HEK293 (cell line): ENCODE results near the gene DEDD2.
A peak's percentile ranks its signal among the peaks of the same experiment; 100 is the strongest.

Experiments used
- AEBP2 ChIP-seq: fragments of 450-650 bp; formaldehyde crosslinking; IDR thresholded peaks from 2 replicates; pipeline ENCODE4 v1.5.1; 2016; ENCODE audit warnings: missing biosample characterization, missing genetic modification characterization, borderline replicate concordance
- ELK4 ChIP-seq: IDR thresholded peaks from 2 replicates; pipeline ENCODE4 v1.6.1; 2011; ENCODE audit warnings: mild to moderate bottlenecking, low read depth, low read length, borderline replicate concordance
- HOXD13 ChIP-seq: sonication (generic); formaldehyde crosslinking; IDR thresholded peaks from 2 replicates; pipeline ENCODE4 v1.8.0; 2022; ENCODE audit warnings: missing genetic modification reagents, borderline replicate concordance
- KLF10 ChIP-seq: fragments of 450-650 bp; IDR thresholded peaks from 2 replicates; pipeline ENCODE4 v1.5.1; 2018; ENCODE audit warnings: missing biosample characterization, mild to moderate bottlenecking, missing genetic modification characterization
- OVOL3 ChIP-seq: fragments of 450-650 bp; formaldehyde crosslinking; IDR thresholded peaks from 2 replicates; pipeline ENCODE4 v1.5.1; 2016; ENCODE audit warnings: missing biosample characterization, missing genetic modification characterization
- PRDM4 ChIP-seq: fragments of 450-650 bp; formaldehyde crosslinking; IDR thresholded peaks from 2 replicates; pipeline ENCODE4 v1.5.1; 2017; ENCODE audit warnings: missing biosample characterization, missing genetic modification characterization
- TRIM28 ChIP-seq: IDR thresholded peaks from 2 replicates; pipeline ENCODE4 v1.6.1; 2011; ENCODE audit warnings: low read length, control low read depth, borderline replicate concordance
- YY1 ChIP-seq: fragments of 450-650 bp; formaldehyde crosslinking; IDR thresholded peaks from 2 replicates; pipeline ENCODE4 v1.5.1; 2018; ENCODE audit warnings: missing biosample characterization, missing genetic modification characterization
- YY2 ChIP-seq: fragments of 450-650 bp; formaldehyde crosslinking; IDR thresholded peaks from 2 replicates; pipeline ENCODE4 v1.5.1; 2016; ENCODE audit warnings: missing biosample characterization, missing genetic modification characterization
- ZBTB11 ChIP-seq: fragments of 450-650 bp; formaldehyde crosslinking; conservative IDR thresholded peaks from 2 replicates; pipeline ENCODE4 v1.5.1; 2016; ENCODE audit warnings: low read depth, missing biosample characterization, missing genetic modification characterization
- ZBTB44 ChIP-seq: fragments of 450-650 bp; IDR thresholded peaks from 2 replicates; pipeline ENCODE4 v1.5.1; 2018; ENCODE audit warnings: missing biosample characterization, mild to moderate bottlenecking, missing genetic modification characterization
- ZFP37 ChIP-seq: fragments of 450-650 bp; formaldehyde crosslinking; IDR thresholded peaks from 2 replicates; pipeline ENCODE4 v1.5.1; 2016; ENCODE audit warnings: missing biosample characterization, missing genetic modification characterization
- ZNF148 ChIP-seq: fragments of 450-650 bp; formaldehyde crosslinking; IDR thresholded peaks from 2 replicates; pipeline ENCODE4 v1.5.0; 2017; ENCODE audit warnings: missing biosample characterization, missing genetic modification characterization, borderline replicate concordance
- ZNF155 ChIP-seq: fragments of 450-650 bp; formaldehyde crosslinking; IDR thresholded peaks from 2 replicates; pipeline ENCODE4 v1.5.1; 2016; ENCODE audit warnings: missing biosample characterization, missing genetic modification characterization
- ZNF174 ChIP-seq: fragments of 450-650 bp; formaldehyde crosslinking; IDR thresholded peaks from 2 replicates; pipeline ENCODE4 v1.5.0; 2017; ENCODE audit warnings: missing biosample characterization, mild to moderate bottlenecking, missing genetic modification characterization
- ZNF211 ChIP-seq: fragments of 450-650 bp; formaldehyde crosslinking; IDR thresholded peaks from 2 replicates; pipeline ENCODE4 v1.5.1; 2016; ENCODE audit warnings: low read depth, missing biosample characterization, missing genetic modification characterization
- ZNF214 ChIP-seq: fragments of 450-650 bp; formaldehyde crosslinking; IDR thresholded peaks from 2 replicates; pipeline ENCODE4 v1.5.1; 2017; ENCODE audit warnings: missing biosample characterization, mild to moderate bottlenecking, missing genetic modification characterization, borderline replicate concordance
- ZNF26 ChIP-seq: fragments of 450-650 bp; formaldehyde crosslinking; IDR thresholded peaks from 2 replicates; pipeline ENCODE4 v1.5.1; 2016; ENCODE audit warnings: missing biosample characterization, missing genetic modification characterization
- ZNF426 ChIP-seq: fragments of 450-650 bp; formaldehyde crosslinking; IDR thresholded peaks from 2 replicates; pipeline ENCODE4 v1.5.1; 2017; ENCODE audit warnings: missing biosample characterization, missing genetic modification characterization, mild to moderate bottlenecking, inconsistent platforms, moderate library complexity
- ZNF48 ChIP-seq: fragments of 450-650 bp; formaldehyde crosslinking; IDR thresholded peaks from 2 replicates; pipeline ENCODE4 v1.5.1; 2016; ENCODE audit warnings: missing biosample characterization, missing genetic modification characterization
- ZNF488 ChIP-seq: fragments of 450-650 bp; formaldehyde crosslinking; IDR thresholded peaks from 2 replicates; pipeline ENCODE4 v1.5.1; 2016; ENCODE audit warnings: missing biosample characterization, missing genetic modification characterization
- ZNF624 ChIP-seq: fragments of 450-650 bp; formaldehyde crosslinking; IDR thresholded peaks from 2 replicates; pipeline ENCODE4 v1.5.1; 2017; ENCODE audit warnings: missing biosample characterization, missing genetic modification characterization
- ZNF792 ChIP-seq: fragments of 450-650 bp; formaldehyde crosslinking; IDR thresholded peaks from 2 replicates; pipeline ENCODE4 v1.5.1; 2016; ENCODE audit warnings: missing biosample characterization, missing genetic modification characterization

The DEDD2 gene

GRCh38 chr19:42253245-42254088 is 36.0 kb upstream of the DEDD2 start (continued):
- no peak for TF ChIP-seq ZNF155 (tag by site-specific recombination)
- TF ChIP-seq KLF10 (tag by site-specific recombination), result peak; percentile 91
- no peak for TF ChIP-seq ZNF26 (tag by site-specific recombination)
- no peak for TF ChIP-seq ZNF624 (tag by site-specific recombination)
- 0 out of 2 replicates have a peak, but pooled peaks have one; percentile 60 for TF ChIP-seq YY1 (tag by site-specific recombination)
- no peak for TF ChIP-seq OVOL3
- no peak for TF ChIP-seq ZNF426 (tag by site-specific recombination)
- no peak for TF ChIP-seq ZNF211 (tag by site-specific recombination)
- no peak for TF ChIP-seq ZNF148 (tag by site-specific recombination)
- TF ChIP-seq ZNF48 (tag by site-specific recombination), result no peak
- no peak for TF ChIP-seq ZNF174 (tag by site-specific recombination)
- no peak for TF ChIP-seq TRIM28
- TF ChIP-seq YY2 (tag by site-specific recombination), result peak; percentile 57; the same call in 1 of the 2 replicates
- no peak for TF ChIP-seq ZNF792 (tag by site-specific recombination)
- TF ChIP-seq ZBTB44 (tag by site-specific recombination), result no peak
- TF ChIP-seq PRDM4 (tag by site-specific recombination), result 0 out of 2 replicates have a peak, but pooled peaks have one; percentile 16
- no peak; the same call in 1 of the 2 replicates for TF ChIP-seq ZFP37
- no peak for TF ChIP-seq AEBP2 (tag by site-specific recombination)
- no peak for TF ChIP-seq ZNF488 (tag by site-specific recombination)
- TF ChIP-seq HOXD13 (CRISPR knock-in tag), result no peak
- no peak for TF ChIP-seq ZNF214
- peak; percentile 64 for TF ChIP-seq ZBTB11 (tag by site-specific recombination)
- no peak for TF ChIP-seq ELK4
